GM18498 (cell line): ENCODE data around the gene SMARCA1.

Experiments
- ATAC-seq: cut with Tn5 transposase; IDR thresholded peaks from one replicate; pipeline ENCODE4 v1.9.1; 2021; ENCODE audit warnings: mild to moderate bottlenecking, moderate library complexity; ENCODE audit not compliant: unreplicated experiment

SMARCA1 gene

DNA sequence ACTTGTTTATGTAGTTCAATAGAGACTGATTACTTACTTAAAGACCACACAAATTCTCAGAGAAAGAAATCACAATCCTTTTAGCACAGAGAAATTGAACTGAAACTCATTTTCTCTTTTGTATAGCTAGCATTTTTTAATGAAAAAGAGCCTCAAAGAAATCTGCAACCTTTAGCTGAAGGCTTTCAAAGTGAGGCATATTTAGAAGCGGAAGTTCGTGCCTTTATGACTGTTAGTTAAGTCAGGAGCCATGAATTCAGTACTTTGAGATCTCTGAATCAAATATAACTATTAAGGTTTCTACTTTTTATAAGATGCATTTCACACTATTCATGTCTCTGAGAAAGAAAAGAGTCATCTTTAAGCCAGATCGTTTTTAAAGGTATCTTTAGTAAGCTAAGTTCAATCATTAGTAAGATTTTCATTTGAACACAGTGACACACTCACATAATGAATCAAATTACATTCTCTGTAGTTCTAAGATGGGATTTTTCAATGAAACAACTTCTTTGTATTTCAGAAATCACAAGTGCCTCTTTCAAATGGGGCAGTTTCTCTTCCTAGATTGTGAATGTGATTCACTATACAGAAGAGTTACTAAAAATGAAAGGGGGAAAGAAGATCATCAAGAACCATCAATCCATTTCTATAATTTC lies 61.4 kb downstream of the SMARCA1 start:
- no peak for ATAC-seq

DNA sequence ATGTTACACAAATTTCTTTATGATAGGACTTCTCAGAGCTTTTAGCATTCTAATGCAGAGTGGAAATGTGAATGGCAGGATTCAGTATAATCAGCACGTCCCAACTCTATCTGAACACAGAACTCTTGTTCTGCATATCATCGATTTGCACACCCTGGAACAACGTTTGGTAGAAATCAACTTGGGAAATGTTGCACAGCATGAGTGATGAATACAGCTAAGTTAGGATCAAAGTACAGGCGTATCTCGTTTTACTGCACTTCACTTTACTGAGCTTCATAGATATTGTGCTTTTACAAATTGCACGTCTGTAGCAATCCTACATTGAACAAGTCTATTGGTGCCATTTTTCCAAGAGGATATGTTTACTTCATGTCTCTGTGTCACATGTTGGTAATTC lies 70.8 kb downstream of the SMARCA1 start:
- no peak for ATAC-seq

DNA sequence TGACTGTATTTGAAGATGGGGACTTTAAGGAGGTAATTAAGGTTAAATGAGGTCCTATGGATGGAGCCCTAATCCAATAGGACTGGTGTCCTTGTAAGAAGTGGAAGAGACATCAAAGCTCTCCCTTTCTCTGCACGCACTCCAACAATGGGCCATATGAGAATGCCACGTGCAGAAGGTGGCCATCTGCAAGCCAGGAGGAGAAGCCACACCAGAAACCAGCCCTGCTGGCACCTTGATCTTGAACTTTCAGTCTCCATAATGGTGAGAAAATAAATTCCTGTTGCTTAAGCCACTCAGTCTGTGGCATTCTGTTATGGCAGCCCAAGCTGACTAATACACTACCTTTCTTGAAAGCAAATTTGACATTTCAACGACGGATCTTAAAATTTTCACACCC lies 73.2 kb downstream of the SMARCA1 start:
- ATAC-seq = no peak

DNA sequence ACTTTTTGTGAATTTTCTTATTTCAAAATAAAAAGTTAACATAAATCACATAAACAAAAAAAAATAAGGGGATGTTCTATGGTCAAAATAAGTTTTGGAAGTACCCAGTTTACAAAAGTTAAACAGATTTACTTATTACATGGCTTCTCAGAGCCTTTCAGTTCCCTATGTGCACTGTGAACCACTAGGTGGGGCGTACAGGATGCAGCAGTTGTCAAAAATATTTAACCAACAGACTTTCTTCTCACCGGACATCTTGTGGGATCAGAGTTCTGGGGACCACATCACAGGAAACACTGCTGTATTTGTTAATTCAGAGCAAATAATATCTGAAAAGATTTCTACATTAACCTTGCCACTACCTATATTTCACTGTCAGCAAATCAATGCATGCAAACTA lies 74.1 kb downstream of the SMARCA1 start:
- ATAC-seq = no peak

DNA sequence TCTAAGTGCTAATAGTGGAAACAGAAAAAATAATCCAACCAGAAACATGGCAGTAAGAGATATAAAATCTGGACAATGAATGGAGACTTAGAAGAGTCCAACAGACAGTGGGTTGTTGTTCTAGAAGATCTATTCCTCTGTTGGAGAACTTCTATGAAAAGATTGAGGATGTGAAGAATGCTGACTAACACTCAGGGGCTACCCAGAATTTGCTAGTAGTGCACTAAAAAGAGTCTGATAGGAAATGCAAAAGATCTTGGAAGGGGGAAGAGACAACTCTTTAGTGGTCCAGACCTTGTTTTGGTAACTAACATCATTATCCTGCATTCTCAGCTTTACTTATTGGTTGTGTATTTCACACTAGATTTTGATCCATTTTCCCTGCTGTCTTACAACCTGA lies 77.9 kb downstream of the SMARCA1 start:
- ATAC-seq = no peak

DNA sequence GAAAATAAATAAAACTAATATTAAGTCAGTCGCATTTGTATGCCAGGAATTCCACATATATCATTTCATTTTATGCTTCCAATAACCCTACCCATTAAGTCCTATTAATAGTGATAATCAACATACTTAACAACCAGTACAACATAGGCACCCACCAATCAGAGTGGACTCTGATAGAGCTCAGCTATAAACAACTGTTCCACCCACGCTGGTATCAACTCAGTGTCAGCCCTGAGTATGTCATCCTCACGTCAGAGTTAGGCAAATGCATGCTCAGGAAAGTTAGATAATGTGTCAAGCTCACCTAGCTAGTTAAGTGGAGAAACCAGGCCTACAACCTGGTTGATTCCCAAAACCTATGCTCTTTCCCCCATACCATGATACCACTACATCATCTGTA lies 89.3 kb downstream of the SMARCA1 start:
- ATAC-seq = no peak

DNA sequence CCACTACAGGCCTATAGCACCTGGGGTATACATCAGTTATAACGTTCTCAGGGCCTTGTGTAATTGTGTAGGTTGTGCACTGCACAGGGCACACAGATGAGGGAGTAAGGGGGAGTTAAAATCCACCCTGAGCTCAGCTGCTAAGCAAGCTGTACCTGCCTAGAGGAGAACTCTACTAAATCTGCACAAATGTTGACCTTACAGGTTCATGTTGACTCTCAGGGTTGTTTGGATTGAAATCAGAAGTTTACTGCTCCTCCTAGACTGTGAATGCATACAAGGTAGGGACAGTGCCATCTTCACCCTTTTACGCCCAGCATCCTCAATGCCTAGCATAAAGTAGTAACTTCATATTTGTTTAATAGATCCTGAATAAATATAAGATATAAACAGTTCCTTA lies 89.8 kb downstream of the SMARCA1 start:
- no peak for ATAC-seq

DNA sequence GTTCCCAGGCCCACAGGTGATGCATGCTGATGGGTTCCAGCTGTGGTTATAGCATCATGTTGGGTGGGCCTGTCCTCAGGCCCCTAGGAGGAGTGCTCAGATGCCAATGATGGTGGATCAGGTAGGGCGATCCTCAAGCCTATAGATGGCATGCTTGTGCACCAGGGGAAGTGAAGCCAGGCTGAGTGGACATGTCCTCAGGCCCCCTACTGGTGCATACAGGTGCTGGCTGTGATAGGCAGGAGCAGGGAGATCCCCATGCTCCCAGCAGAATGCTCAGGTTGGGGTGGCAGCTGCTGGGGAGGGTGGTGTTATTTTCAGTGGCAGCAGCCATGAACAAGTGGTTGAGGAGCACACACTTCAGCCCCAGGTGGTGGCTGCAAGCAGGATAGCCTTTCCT lies 96.0 kb downstream of the SMARCA1 start:
- ATAC-seq = no peak

DNA sequence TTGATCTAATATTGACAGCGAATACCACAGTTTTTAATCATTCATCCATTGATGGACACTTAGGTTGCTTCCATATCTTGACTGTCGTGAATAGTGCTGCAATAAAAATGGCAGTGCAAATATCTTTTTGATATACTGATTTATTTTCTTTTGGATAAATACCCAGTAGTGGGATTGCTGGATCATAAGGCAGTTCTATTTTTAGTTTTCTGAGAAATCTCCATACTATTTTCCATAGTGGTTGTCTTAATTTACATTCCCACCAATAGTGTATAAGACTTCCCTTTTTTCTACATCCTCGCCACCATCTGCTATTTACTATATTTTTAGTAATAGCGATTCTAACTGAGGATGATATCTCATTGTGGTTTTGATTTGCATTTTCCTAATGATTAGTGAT lies 100.1 kb downstream of the SMARCA1 start:
- no peak for ATAC-seq

DNA sequence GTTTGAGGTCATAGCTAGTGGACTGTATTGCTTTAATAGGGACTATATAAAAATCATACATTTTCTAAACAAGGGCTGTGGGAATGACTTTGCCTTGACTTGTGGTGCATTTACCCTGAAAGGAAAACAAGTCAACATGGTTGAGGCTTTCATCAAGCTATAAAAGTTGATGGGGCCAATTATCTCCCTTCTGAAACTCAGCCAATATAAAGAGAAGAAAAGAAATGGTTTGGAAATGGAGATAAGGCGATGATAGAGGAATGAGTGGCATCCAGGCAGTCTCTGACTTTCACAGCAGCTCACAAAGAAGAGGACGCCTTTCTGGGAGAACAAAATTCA lies 118.7 kb downstream of the SMARCA1 start:
- ATAC-seq = no peak

DNA sequence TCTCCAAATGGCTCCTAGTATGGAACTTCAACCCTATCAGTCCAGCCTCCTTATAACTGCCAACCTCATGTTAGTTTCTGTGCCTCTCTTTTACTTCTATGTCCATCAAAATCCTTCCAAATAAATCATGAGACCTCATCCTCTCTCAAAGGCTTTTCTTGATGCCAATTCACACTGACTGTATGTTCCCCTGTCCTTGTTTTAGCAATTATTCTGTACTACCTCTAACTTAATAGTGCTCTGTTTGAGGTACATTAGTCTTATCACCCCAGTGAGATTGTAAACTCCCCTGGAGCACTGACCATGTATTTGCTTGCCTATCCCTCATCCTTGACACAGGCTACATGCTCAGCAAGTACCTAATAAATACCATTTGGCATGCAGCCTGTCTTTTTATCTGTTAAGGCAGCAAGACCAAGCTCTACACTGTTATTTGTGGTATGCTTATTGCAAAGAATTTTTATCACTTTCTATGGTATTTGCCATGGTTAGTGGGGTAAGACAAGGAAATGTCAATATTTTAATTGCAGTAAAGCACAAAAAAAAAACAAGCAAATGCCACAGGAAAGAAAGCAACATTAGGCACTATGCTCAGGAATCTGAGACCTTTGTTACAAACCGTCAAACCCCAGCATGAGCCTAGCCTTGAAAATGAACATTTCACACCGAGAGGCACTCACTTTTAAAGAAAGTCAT lies 119.2 kb downstream of the SMARCA1 start:
- no peak for ATAC-seq
